GM12872 (cell line): ENCODE results near the gene TCF12.

Experiments used
- TF ChIP-seq, protein P1 (sequence below): IDR thresholded peaks from 3 replicates; pipeline ENCODE4 v1.5.1; 2011; ENCODE audit warnings: low read depth, mild to moderate bottlenecking, low read length, moderate library complexity; ENCODE audit not compliant: insufficient read depth

Gene TCF12

GRCh38 chr15:57205027-57205855 lies 286.8 kb downstream of the TCF12 start:
- TF ChIP-seq, protein P1, sequence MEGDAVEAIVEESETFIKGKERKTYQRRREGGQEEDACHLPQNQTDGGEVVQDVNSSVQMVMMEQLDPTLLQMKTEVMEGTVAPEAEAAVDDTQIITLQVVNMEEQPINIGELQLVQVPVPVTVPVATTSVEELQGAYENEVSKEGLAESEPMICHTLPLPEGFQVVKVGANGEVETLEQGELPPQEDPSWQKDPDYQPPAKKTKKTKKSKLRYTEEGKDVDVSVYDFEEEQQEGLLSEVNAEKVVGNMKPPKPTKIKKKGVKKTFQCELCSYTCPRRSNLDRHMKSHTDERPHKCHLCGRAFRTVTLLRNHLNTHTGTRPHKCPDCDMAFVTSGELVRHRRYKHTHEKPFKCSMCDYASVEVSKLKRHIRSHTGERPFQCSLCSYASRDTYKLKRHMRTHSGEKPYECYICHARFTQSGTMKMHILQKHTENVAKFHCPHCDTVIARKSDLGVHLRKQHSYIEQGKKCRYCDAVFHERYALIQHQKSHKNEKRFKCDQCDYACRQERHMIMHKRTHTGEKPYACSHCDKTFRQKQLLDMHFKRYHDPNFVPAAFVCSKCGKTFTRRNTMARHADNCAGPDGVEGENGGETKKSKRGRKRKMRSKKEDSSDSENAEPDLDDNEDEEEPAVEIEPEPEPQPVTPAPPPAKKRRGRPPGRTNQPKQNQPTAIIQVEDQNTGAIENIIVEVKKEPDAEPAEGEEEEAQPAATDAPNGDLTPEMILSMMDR: no peak

DNA sequence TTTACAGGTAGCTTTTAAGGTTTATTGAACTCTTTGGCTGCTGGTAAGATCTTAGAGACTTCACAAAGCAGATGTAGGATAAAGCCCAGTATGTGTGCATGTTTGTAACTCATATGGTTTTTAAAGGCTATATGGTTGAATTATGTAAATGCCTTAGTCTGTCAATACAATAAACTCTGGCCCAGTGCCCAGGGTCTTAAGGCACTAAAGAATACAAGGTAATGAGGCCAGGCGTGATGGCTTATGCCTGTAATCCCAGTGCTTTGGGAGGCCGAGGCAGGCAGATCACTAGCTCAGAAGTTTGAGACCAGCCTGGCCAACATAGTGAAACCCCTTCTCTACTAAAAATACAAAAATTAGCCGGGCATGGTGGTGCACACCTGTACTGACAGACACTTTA lies 287.6 kb downstream of the TCF12 start:
- TF ChIP-seq, protein P1: no peak

DNA sequence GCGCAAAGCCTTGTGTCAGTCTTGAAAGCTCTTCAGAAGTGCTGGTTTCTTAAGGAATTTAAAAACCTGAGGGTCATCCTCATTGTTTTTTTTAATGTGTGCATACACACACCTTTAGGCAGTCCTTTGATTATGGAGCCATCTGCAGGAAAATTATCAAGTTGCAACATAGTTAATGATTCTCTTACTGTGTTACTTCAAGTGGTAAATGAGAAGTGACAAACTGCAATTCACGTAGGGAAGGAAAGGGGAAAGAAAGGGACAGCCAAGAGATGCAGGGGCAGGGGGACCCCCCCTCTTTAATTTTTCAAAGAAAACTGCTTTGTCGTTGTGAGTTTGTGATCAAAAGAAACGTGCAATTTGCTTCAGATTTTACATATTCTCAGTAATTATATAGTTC lies 295.4 kb downstream of the TCF12 start:
- TF ChIP-seq, protein P1: peak; percentile 45; the same call in 2 of the 3 replicates

GRCh38 chr15:57215326-57215725 lies 296.9 kb downstream of the TCF12 start:
- TF ChIP-seq, protein P1: no peak

DNA sequence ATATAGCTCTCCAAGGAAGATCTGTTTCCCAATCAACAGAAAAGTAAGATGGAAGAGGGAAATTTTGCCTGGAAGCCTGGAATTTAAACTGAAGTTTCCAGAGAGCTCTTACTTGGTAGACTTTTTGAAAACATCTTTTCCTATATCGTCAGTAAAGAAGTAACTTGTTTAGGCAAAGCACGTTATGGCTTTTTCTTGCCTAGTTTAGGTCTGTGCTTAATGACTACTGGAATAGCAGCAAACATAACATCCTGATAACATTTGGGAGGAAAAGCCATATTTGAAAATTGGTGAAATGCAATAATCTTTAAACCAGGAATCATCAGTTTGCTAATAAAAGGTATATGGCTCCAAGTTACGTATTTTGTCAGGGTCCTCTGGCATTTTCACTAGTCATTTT lies 297.4 kb downstream of the TCF12 start:
- TF ChIP-seq, protein P1: no peak

DNA sequence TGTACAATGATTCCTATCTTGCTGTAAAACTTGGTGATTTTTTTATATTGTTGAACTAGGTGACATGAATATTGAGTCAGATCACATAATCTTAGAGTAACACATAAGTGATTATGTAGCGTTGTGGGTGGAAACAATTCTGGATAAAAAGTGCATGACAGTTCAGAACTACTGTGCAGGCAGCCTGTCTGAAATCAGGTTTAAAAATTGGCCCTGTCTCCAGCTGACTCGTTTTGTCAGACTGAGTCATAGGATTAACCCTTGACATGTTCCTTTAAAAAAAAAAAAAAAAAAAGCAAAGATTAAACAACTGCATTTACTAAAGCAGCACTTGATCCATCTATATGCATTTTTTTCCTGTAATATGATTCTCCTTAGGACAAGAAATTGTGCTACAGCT lies 297.8 kb downstream of the TCF12 start:
- TF ChIP-seq, protein P1: no peak

DNA sequence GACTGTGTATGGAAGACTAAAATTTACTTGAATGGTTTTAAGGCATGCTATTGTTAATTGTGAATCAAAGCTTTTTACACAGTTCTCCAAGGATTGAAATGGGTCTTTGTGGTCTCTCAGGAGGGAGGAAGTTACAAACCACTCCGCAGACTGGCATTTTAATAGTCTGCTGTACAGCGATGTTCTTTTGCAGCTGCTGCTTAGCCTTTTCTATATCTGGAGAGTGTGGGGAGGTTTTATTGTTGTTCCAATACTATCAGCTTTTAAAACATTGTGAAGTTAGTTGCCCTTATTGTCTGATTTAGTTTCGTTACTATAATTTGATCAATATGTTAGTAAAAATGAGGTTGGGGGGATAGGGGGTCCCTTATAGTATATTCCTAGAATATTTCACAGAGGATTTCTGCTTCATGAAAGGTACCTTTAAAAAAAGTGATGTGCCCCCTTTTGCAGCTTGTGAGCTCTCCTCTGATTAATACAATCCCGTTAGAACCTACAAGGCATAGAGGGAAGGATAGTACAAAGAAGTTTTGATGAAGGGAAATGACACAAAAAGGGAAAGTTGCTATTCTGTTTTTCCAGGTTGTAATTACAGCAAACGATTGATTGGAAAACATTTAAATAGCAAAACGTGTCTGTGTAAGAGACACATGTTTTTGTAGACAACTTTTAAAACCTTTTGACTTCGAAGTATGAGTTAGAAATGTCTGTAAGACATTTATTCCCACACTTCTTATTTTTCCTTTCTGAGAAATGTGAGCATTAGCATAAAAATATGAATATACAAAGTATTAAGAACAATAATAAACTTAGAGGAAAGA lies 299.5 kb downstream of the TCF12 start:
- TF ChIP-seq, protein P1: no peak
